HEK293 (cell line): Measurements from ENCODE around the gene FKRP.

Source experiments
- CTCF ChIA-PET: fragments of 350-600 bp; formaldehyde crosslinking; extraction: SDS; loops from one replicate; lab custom pipeline; 2021; ENCODE audit warnings: antibody characterized with exemption; lab: Yijun Ruan, JAX
- POLR2A ChIA-PET: fragments of 300-600 bp; formaldehyde crosslinking; extraction: SDS; loops from one replicate; lab custom pipeline; 2020; ENCODE audit warnings: antibody characterized with exemption, inconsistent platforms; lab: Yijun Ruan, JAX
- H3K27ac ChIP-seq: fragments of 200-500 bp; sonication (Bioruptor generic); 2 replicates; pipeline ENCODE4 v1.5.1; 2014; ENCODE audit warnings: low read depth, low read length, control low read depth, inconsistent platforms; ENCODE audit errors: extremely low read depth
- H3K36me3 ChIP-seq, 2 experiments: fragments of 200-500 bp in 1 of 2; sonication (Bioruptor generic) in 1 of 2; 1 replicate in 1 of 2; 2 replicates in 1 of 2; pipeline ENCODE4 v1.5.1; 2014 to 2017; ENCODE audit warnings: inconsistent platforms in 2 of 2, low read length in 2 of 2; ENCODE audit not compliant: control insufficient read depth in 2 of 2, insufficient read depth in 1 of 2
- H3K4me1 ChIP-seq: fragments of 200-500 bp; sonication (Bioruptor generic); 2 replicates; pipeline ENCODE4 v1.5.1; 2014; ENCODE audit warnings: mild to moderate bottlenecking, low read length, inconsistent platforms; ENCODE audit not compliant: control insufficient read depth, insufficient read depth
- H3K4me3 ChIP-seq: 2 replicates; pipeline ENCODE4 v1.5.1; 2011; ENCODE audit warnings: low read depth, mild to moderate bottlenecking, control low read depth, low read length, moderate library complexity
- H3K9me3 ChIP-seq: fragments of 200-500 bp; sonication (Bioruptor generic); 2 replicates; pipeline ENCODE4 v1.5.1; 2014; ENCODE audit warnings: low read depth, low read length, inconsistent platforms; ENCODE audit not compliant: control insufficient read depth, insufficient read depth
- FEZF1 ChIP-seq: fragments of 450-650 bp; formaldehyde crosslinking; IDR thresholded peaks from 2 replicates; pipeline ENCODE4 v1.5.1; 2016; ENCODE audit warnings: missing biosample characterization, missing genetic modification characterization
- GLI4 ChIP-seq: fragments of 450-650 bp; formaldehyde crosslinking; IDR thresholded peaks from 2 replicates; pipeline ENCODE4 v1.5.1; 2016; ENCODE audit warnings: missing biosample characterization, missing genetic modification characterization
- KLF10 ChIP-seq: fragments of 450-650 bp; IDR thresholded peaks from 2 replicates; pipeline ENCODE4 v1.5.1; 2018; ENCODE audit warnings: missing biosample characterization, mild to moderate bottlenecking, missing genetic modification characterization
- MYNN ChIP-seq: fragments of 450-650 bp; formaldehyde crosslinking; IDR thresholded peaks from 2 replicates; pipeline ENCODE4 v1.5.1; 2016; ENCODE audit warnings: missing biosample characterization, missing genetic modification characterization, borderline replicate concordance
- OSR2 ChIP-seq: fragments of 450-650 bp; formaldehyde crosslinking; IDR thresholded peaks from 2 replicates; pipeline ENCODE4 v1.5.1; 2016; ENCODE audit warnings: missing biosample characterization, missing genetic modification characterization
- SP2 ChIP-seq: fragments of 450-650 bp; formaldehyde crosslinking; IDR thresholded peaks from 2 replicates; pipeline ENCODE4 v1.5.1; 2016; ENCODE audit warnings: missing biosample characterization, missing genetic modification characterization
- WT1 ChIP-seq: fragments of 450-650 bp; formaldehyde crosslinking; IDR thresholded peaks from 2 replicates; pipeline ENCODE4 v1.5.1; 2016; ENCODE audit warnings: missing biosample characterization, missing genetic modification characterization
- ZNF121 ChIP-seq: fragments of 450-650 bp; formaldehyde crosslinking; IDR thresholded peaks from 2 replicates; pipeline ENCODE4 v1.5.1; 2016; ENCODE audit warnings: missing biosample characterization, missing genetic modification characterization
- ZNF175 ChIP-seq: fragments of 450-650 bp; formaldehyde crosslinking; IDR thresholded peaks from 2 replicates; pipeline ENCODE4 v1.5.1; 2016; ENCODE audit warnings: missing biosample characterization, missing genetic modification characterization
- ZNF211 ChIP-seq: fragments of 450-650 bp; formaldehyde crosslinking; IDR thresholded peaks from 2 replicates; pipeline ENCODE4 v1.5.1; 2016; ENCODE audit warnings: low read depth, missing biosample characterization, missing genetic modification characterization
- ZNF248 ChIP-seq: fragments of 450-650 bp; formaldehyde crosslinking; IDR thresholded peaks from 2 replicates; pipeline ENCODE4 v1.5.1; 2017; ENCODE audit warnings: missing biosample characterization, missing genetic modification characterization
- ZNF266 ChIP-seq: fragments of 450-650 bp; formaldehyde crosslinking; IDR thresholded peaks from 2 replicates; pipeline ENCODE4 v1.5.1; 2016; ENCODE audit warnings: missing biosample characterization, missing genetic modification characterization, low read depth
- ZNF48 ChIP-seq: fragments of 450-650 bp; formaldehyde crosslinking; IDR thresholded peaks from 2 replicates; pipeline ENCODE4 v1.5.1; 2016; ENCODE audit warnings: missing biosample characterization, missing genetic modification characterization
- ZNF501 ChIP-seq: fragments of 450-650 bp; formaldehyde crosslinking; IDR thresholded peaks from 2 replicates; pipeline ENCODE4 v1.5.1; 2016; ENCODE audit warnings: missing biosample characterization, missing genetic modification characterization
- ZNF514 ChIP-seq: fragments of 450-650 bp; formaldehyde crosslinking; IDR thresholded peaks from 2 replicates; pipeline ENCODE4 v1.5.1; 2016; ENCODE audit warnings: missing biosample characterization, missing genetic modification characterization
- ZNF549 ChIP-seq: fragments of 450-650 bp; IDR thresholded peaks from 2 replicates; pipeline ENCODE4 v1.5.1; 2018; ENCODE audit warnings: missing biosample characterization, missing genetic modification characterization, mild to moderate bottlenecking, inconsistent platforms, moderate library complexity
- ZNF571 ChIP-seq: fragments of 450-650 bp; formaldehyde crosslinking; IDR thresholded peaks from 2 replicates; pipeline ENCODE4 v1.5.0; 2017; ENCODE audit warnings: missing biosample characterization, missing genetic modification characterization
- ZNF580 ChIP-seq: fragments of 450-650 bp; formaldehyde crosslinking; IDR thresholded peaks from 2 replicates; pipeline ENCODE4 v1.5.1; 2016; ENCODE audit warnings: missing biosample characterization, missing genetic modification characterization
- ZNF585B ChIP-seq: fragments of 450-650 bp; formaldehyde crosslinking; IDR thresholded peaks from 2 replicates; pipeline ENCODE4 v1.5.1; 2016; ENCODE audit warnings: missing biosample characterization, missing genetic modification characterization
- ZNF629 ChIP-seq: fragments of 450-650 bp; formaldehyde crosslinking; IDR thresholded peaks from 2 replicates; pipeline ENCODE4 v1.5.1; 2017; ENCODE audit warnings: missing biosample characterization, missing genetic modification characterization
- ZNF791 ChIP-seq: fragments of 450-650 bp; formaldehyde crosslinking; IDR thresholded peaks from 2 replicates; pipeline ENCODE4 v1.5.1; 2016; ENCODE audit warnings: missing biosample characterization, missing genetic modification characterization
- ZNF843 ChIP-seq: fragments of 450-650 bp; formaldehyde crosslinking; IDR thresholded peaks from 2 replicates; pipeline ENCODE4 v1.5.1; 2016; ENCODE audit warnings: missing biosample characterization, missing genetic modification characterization
- TF ChIP-seq, protein P1 (sequence below): fragments of 450-650 bp; formaldehyde crosslinking; IDR thresholded peaks from 2 replicates; pipeline ENCODE4 v1.5.1; 2016; ENCODE audit warnings: missing biosample characterization, missing genetic modification characterization
- TF ChIP-seq, protein P2 (sequence below): fragments of 450-650 bp; formaldehyde crosslinking; IDR thresholded peaks from 2 replicates; pipeline ENCODE4 v1.5.1; 2016; ENCODE audit warnings: missing biosample characterization, missing genetic modification characterization
- TF ChIP-seq, protein P3 (sequence below): fragments of 450-650 bp; formaldehyde crosslinking; IDR thresholded peaks from 2 replicates; pipeline ENCODE4 v1.5.1; 2017; ENCODE audit warnings: missing biosample characterization, missing genetic modification characterization

Gene FKRP

DNA sequence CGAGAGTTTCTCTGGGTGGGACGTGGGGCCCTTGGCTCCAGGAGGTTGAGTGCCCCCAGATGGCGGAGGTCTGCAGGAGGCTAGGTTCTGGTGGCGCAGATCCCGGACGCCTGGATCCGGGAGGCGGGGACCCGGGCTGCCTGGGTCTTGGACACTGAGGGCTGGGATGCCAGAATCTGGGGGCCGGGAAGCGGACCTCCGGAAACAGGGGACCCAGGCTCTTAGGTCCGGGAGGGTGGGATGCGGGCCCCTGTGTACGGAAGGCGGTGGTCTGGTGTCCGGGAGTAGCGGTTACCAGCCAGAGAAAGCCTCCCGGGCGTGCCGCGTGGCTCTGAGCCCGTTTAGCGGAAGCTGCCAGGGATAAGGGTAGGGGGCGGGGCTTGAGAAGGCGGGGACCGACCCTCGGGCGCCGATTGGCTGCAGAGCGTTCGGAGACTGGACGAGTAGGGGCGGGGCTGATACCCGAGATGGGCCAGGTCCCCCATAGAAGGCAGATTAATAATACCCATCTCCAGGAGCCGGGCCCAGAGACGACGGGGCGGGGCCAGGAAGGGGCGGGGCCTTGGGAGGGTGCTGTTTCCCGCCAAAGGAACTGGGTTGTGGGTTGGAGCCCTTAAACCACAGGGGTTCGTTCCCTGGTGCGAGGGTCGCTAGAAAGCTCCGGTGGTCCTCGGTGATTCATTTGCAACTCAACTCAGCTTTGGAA, 42.6 kb downstream of the FKRP start, which contains the start of gene SLC1A5 (continued):
- no peak for TF ChIP-seq ZNF514 (tag by site-specific recombination)
- 0 out of 2 replicates have a peak, but pooled peaks have one; percentile 75 for TF ChIP-seq GLI4 (tag by site-specific recombination)
- TF ChIP-seq WT1 (tag by site-specific recombination), result peak; percentile 56
- TF ChIP-seq ZNF580, result no peak
- TF ChIP-seq ZNF791, result no peak
- no peak for TF ChIP-seq ZNF266
- TF ChIP-seq ZNF48 (tag by site-specific recombination), result no peak
- peak; percentile 94 for TF ChIP-seq ZNF501 (tag by site-specific recombination)
- TF ChIP-seq ZNF211 (tag by site-specific recombination), result no peak
- TF ChIP-seq ZNF175 (tag by site-specific recombination), result no peak
- TF ChIP-seq MYNN (tag by site-specific recombination), result no peak
- 0 out of 2 replicates have a peak, but pooled peaks have one; percentile 20 for TF ChIP-seq ZNF843 (tag by site-specific recombination)
- TF ChIP-seq SP2 (tag by site-specific recombination), result peak; percentile 94
- TF ChIP-seq KLF10 (tag by site-specific recombination), result peak; percentile 99

DNA sequence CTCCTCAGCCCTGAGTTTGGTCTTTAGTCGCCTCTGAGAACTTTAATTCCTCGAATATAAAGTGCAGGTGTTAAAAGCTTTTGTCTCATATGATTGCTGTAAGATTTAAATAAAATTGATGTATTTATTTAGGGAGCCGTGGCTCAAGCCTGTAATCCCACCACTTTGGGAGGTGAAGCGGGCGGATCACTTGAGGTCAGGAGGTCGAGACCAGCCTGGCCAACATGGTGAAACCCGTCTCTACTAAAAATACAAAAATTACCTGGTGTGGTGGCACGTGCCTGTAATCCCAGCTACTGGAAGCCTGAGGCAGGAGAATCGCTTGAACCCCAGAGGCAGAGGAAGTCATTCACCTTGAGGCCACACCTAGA, 43.1 kb downstream of the FKRP start:
- TF ChIP-seq, protein P1, sequence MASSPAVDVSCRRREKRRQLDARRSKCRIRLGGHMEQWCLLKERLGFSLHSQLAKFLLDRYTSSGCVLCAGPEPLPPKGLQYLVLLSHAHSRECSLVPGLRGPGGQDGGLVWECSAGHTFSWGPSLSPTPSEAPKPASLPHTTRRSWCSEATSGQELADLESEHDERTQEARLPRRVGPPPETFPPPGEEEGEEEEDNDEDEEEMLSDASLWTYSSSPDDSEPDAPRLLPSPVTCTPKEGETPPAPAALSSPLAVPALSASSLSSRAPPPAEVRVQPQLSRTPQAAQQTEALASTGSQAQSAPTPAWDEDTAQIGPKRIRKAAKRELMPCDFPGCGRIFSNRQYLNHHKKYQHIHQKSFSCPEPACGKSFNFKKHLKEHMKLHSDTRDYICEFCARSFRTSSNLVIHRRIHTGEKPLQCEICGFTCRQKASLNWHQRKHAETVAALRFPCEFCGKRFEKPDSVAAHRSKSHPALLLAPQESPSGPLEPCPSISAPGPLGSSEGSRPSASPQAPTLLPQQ, result 0 out of 2 replicates have a peak, but pooled peaks have one; percentile 0
- no peak for TF ChIP-seq ZNF629 (tag by site-specific recombination)
- POLR2A ChIA-PET, result interaction anchor here (0.6 to 3.7 kb wide), 43 partner anchors 7 to 920 kb away, joined by 3 to 50 read pairs (median 4); partner anchors contain the start of genes AP2S1, ARHGAP35, CALM3 and CCDC9
- CTCF ChIA-PET, result interaction anchor here (0.5 to 3.9 kb wide), 6 partner anchors 21 to 202 kb away, joined by 3 to 25 read pairs (median 5); no protein-coding TSS in a partner anchor
- Histone ChIP-seq H3K4me3 (no peak overlapping the region), H3K27ac (peak overlapping the region; percentile 19; the same call in 1 of the 2 replicates), H3K9me3 (no peaks in the 10 kb centered on the region), H3K4me1 (peaks cover 18% of the 10 kb centered on the region), H3K36me3 (peaks cover 9 to 21% of the 10 kb centered on the region in 2 experiments; a peak in 2 of 3 replicates)

DNA sequence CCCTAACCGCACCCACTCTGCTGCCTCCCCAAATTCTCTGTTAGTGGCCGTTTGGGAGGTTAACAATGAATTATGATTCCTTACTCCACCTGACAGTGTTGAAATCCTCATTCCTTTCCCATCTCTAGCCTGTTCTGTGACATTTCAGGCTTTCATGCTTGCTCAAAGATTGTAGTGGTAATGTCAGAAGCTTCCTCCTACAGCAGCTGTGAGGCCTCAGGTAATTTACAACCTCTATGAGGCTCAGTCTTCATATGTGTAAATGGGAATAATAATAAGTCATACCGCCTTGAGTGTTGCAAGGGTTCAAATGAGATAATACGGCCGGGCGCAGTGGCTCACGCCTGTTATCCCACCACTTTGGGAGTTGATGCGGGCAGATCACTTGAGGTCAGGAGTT, 43.5 kb downstream of the FKRP start:
- CTCF ChIA-PET, result interaction anchor here (0.8 to 3.9 kb wide), 5 partner anchors 24 to 202 kb away, joined by 3 to 25 read pairs (median 5); no protein-coding TSS in a partner anchor
- H3K4me3 ChIP-seq, result no peak overlapping the region
- H3K27ac ChIP-seq, result no peak overlapping the region
- no peaks in the 10 kb centered on the region for H3K9me3 ChIP-seq
- TF ChIP-seq OSR2 (tag by site-specific recombination), result no peak
- peaks cover 14% of the 10 kb centered on the region for H3K4me1 ChIP-seq
- POLR2A ChIA-PET, result interaction anchor here (0.6 to 3.7 kb wide), 14 partner anchors 9 to 920 kb away, joined by 3 to 50 read pairs (median 10); partner anchors contain the start of gene AP2S1
- H3K36me3 ChIP-seq, result peaks cover 9 to 17% of the 10 kb centered on the region in 2 experiments; a peak in 2 of 3 replicates

- CTCF ChIA-PET, result interaction anchor here (0.6 to 2.7 kb wide), 5 partner anchors 25 to 197 kb away, joined by 3 to 7 read pairs (median 3); no protein-coding TSS in a partner anchor
- no peak overlapping the region for H3K4me3 ChIP-seq
- H3K4me1 ChIP-seq, result peaks cover 11% of the 10 kb centered on the region
- H3K27ac ChIP-seq, result no peak overlapping the region
- no peaks in the 10 kb centered on the region for H3K36me3 ChIP-seq
- H3K9me3 ChIP-seq, result no peaks in the 10 kb centered on the region
- POLR2A ChIA-PET, result no interaction called here
- TF ChIP-seq ZNF121 (tag by site-specific recombination), result peak; percentile 39; the same call in 1 of the 2 replicates
- TF ChIP-seq, protein P2, sequence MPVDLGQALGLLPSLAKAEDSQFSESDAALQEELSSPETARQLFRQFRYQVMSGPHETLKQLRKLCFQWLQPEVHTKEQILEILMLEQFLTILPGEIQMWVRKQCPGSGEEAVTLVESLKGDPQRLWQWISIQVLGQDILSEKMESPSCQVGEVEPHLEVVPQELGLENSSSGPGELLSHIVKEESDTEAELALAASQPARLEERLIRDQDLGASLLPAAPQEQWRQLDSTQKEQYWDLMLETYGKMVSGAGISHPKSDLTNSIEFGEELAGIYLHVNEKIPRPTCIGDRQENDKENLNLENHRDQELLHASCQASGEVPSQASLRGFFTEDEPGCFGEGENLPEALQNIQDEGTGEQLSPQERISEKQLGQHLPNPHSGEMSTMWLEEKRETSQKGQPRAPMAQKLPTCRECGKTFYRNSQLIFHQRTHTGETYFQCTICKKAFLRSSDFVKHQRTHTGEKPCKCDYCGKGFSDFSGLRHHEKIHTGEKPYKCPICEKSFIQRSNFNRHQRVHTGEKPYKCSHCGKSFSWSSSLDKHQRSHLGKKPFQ, result no peak
- no peak for TF ChIP-seq FEZF1 (tag by site-specific recombination)
- no peak for TF ChIP-seq ZNF571 (tag by site-specific recombination)
- no peak for TF ChIP-seq GLI4 (tag by site-specific recombination)
- TF ChIP-seq ZNF585B, result no peak
- no peak for TF ChIP-seq ZNF549 (tag by site-specific recombination)
- TF ChIP-seq, protein P3, sequence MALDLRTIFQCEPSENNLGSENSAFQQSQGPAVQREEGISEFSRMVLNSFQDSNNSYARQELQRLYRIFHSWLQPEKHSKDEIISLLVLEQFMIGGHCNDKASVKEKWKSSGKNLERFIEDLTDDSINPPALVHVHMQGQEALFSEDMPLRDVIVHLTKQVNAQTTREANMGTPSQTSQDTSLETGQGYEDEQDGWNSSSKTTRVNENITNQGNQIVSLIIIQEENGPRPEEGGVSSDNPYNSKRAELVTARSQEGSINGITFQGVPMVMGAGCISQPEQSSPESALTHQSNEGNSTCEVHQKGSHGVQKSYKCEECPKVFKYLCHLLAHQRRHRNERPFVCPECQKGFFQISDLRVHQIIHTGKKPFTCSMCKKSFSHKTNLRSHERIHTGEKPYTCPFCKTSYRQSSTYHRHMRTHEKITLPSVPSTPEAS (tag by site-specific recombination), result peak; percentile 77
- TF ChIP-seq ZNF248 (tag by site-specific recombination), result no peak
- TF ChIP-seq OSR2 (tag by site-specific recombination), result no peak
- no peak for TF ChIP-seq ZNF843 (tag by site-specific recombination)
Observed at GRCh38 chr19:46791944-46792343, 46.1 kb downstream of the FKRP start.
